HG03139 (cell line): Measurements from ENCODE around the gene SND1.
A peak's percentile ranks its signal among the peaks of the same experiment; 100 is the strongest.

Source experiments
- ATAC-seq: cut with Tn5 transposase; IDR thresholded peaks from one replicate; pipeline ENCODE4 v1.9.1; 2021; ENCODE audit not compliant: unreplicated experiment

The SND1 gene

DNA sequence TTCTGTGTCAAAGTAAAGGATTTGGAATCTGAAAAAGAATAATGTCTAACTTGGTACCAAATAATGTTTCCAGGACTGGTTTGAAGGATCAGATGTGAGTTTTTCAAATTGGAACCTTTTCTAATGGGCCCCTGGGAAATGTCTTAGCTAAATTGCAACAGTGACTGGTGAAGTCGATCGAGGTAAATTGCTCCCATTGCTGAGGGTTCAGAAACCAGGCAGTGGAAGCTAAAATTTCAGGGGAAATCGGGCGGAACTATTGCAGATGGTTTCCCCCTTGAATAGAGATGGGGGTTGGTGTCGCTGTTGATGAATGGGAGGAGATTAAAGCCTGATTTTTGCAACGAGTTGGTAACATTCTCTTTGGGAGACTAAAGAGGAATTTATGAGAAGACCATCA lies 112.7 kb downstream of the SND1 start:
- ATAC-seq = no peak

DNA sequence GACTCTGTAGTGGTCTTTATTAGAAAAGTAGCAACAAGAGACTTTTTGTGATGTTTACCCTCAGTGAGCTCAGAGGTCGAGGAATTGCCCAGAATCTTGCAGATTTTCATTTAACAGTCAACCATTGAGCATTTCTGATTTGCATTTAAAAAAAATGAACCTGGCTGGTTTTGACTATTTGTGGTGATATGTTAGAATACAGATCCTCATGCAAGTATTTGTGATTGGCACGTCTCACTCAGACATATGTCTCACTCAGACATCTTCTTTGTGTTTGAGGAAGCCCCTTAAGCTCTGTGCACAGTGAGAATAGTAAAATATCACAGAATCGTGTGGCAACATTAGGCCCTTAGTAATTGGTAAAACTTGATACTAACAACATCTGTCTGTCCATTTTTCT lies 113.2 kb downstream of the SND1 start:
- ATAC-seq = no peak

DNA sequence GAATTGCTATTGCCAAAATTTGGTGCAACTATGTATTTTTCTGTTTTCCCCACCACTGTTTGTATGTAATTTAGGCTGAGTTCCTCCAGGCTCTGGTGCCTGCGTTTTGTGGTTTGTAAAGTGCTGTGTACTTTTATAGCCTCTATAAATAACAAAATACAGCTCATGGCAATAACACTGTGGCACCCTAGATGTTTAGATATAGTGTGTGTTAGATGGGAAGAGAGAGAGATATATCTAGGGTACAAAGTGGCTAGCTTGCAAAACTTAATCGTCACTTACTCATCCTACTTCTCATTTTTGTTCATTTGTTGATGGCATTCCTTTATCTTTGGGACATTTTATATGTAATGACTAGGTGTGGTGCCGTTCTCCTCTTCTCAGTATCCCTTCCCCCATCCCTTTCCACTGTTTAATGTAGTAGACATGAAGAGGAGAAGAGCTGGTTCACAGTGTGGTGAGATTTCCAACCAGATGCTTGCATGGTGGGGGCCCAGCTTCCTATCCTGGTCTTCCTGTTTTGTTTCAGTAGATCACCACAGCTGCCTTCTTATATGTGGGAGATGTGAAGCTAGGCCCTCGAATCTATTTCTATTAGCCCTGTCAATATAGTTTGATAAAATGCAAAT lies 115.0 kb downstream of the SND1 start:
- no peak for ATAC-seq

GRCh38 chr7:127768241-127768640 lies 116.2 kb downstream of the SND1 start:
- no peak for ATAC-seq

DNA sequence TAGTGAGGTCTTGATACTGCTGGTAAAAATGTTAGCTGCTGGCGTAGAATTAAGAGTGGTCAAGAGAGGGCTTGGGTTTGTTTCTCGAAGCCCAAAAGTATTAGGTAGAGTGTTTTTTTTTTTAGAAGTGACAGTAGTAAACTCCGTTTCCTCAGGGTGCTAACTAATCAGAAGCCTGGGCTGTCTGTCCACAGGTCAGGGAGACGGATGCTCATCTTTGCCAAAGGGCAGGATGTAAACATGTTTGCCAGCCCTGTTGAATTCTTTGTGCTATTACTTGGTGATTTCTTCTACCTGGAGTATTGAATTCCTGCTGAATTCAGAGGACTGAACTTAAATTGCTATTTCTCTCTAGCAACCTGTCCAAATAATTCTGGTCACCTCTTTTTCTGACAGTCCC lies 117.1 kb downstream of the SND1 start:
- no peak for ATAC-seq

GRCh38 chr7:127769696-127770400 lies 117.9 kb downstream of the SND1 start:
- no peak for ATAC-seq

GRCh38 chr7:127770885-127771284 lies 118.9 kb downstream of the SND1 start:
- ATAC-seq = no peak

DNA sequence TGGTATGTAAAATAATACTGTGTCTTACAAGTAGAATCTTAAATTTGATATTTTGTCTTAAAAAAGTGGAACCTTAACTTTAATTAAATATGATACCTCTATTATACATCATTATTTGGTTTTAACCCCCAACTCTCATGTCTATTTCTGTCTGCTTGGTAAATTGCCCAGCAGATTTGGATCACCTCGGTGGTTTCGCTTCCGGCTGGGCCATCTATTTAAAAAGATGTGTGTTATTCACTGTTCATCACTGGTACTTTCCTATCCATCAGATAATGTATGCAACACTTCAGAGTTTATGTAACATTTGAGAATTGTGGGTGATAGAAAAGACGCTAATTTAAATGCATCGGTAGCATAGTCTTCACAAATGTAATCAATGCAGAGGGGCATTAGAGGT lies 119.7 kb downstream of the SND1 start:
- ATAC-seq = no peak

- no peak for ATAC-seq
Observed at GRCh38 chr7:127776776-127777386, 124.9 kb downstream of the SND1 start.

DNA sequence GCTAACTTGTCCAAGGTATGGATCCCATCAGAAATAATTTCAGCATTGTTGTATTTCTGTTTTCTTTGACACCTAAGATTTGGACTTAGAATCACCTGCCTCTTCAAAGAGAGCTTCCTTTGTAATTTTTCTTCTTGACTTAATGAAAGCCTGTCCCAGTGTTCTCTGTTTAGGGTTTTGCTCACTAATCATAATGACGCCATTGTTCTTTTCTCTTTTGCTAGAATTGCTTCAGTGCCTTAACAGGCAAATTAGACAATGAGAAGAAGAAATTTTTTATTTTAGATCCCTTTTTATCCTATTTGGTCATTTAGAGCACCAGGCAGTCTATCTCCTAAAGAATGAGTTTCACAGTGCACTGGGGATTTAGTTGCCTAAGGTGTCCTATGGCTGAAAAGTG lies 128.5 kb downstream of the SND1 start:
- ATAC-seq = no peak

DNA sequence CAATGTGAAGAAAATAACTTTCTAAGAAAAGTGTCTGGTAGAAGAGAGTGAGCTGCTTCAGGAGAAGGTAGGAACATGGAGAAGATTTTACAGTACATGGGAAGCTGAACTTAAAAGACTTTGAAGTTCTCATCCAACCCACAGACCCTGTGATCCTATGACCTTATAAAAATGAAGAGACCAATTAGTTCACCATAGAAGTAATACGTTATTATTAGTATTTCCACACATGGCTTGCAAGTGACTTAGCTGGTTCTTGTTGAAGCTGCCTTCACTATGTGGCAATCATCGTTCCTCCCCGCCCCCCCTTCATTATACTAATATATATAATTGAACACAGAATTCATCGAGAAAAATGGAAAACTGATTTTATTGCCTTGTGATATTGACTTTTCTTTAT lies 129.1 kb downstream of the SND1 start:
- ATAC-seq = no peak

DNA sequence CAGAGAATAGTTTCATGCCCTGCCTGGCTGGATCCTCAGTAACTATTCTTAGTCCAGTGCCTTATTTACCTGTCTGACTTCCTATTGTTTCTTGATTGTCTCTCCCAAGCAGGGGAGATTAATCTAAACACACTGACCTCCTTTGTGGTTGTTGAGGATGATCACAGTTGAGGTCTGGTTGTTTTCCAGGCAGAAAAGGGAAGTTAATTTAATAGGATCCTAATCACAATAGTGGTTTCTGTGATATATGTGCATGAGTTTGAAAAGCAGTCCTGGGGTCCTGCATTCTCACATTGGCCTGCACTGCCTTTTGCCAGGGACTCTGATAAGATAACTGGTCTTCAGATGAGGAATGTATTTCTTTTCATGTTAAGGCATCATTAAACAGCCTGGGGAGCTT lies 130.1 kb downstream of the SND1 start:
- ATAC-seq = no peak

GRCh38 chr7:127782654-127783559 lies 130.9 kb downstream of the SND1 start:
- peak; percentile 79 for ATAC-seq

GRCh38 chr7:127786184-127786583 lies 134.2 kb downstream of the SND1 start:
- no peak for ATAC-seq

- ATAC-seq = no peak
Observed at GRCh38 chr7:127789031-127789430, 137.0 kb downstream of the SND1 start.

DNA sequence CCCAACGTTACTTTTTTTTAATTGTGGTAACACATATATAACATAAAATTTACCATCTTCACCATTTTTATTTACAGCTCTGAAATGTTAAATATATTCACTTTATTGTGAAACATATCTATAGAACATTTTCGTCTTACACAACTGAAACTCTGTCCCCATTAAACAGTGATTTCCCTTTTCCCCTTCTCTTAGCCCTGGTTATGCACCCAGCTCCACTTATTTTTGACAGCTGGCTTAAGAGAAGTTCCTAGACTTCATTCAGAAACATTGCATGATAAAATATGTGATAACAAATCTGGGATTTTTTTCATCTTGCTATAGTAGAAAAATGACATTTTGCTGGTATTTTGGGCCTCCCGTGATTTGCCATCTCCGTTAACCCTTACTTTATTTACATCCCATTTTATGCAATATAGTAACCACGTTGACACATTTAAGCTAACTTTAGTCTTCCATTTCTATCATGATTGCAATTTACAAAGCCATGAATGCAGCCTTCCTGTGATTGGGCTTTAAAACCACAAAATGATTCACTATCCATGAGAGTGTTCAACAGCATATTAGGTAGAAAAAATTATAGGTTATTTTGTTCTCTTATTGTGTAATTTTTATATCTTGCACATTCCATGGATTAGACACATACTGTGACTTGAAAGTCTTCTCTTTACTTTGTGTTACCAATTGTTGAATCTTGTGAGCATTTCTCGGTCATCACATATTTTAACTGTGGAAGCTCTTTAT lies 139.6 kb downstream of the SND1 start:
- no peak for ATAC-seq

DNA sequence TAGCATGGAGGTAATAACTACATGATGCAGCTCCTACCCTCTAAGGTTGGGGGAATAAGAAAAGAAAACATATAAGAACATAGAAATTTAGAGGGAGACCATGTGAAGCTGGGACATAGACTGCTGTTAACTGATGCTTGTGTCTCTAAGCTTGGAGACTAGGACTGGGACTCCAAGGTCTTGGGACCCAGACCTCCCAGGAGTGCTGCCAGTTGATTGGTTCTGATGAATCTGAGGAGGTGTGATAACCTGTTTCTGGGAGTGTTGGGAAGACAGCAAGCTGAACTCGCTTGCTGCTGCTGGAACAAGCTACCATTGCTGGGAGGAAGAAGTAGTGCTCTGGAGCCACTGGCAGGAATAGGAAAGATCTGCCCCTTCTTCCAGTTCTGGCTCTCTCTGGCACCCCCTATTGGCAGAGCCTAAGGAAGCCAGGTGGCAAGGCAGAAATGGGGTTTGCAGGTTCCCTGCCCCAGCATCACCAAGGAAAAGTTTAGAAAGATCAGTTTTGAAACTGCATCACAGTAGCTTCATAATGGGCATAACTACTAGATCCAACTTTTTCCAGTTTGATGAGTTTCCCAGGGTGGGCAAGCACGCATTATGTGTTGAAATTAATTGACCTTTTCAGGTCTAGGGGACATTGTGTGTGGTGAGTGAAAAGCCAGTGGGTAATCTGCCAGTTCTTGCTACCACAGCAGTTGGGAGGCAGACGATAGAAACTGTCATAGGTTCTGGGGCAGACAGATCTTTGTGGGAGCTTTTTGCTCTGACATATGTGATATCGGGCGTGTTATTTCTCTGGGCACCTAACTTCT lies 140.7 kb downstream of the SND1 start:
- ATAC-seq = no peak

GRCh38 chr7:127793582-127793981 lies 141.6 kb downstream of the SND1 start:
- ATAC-seq = no peak

DNA sequence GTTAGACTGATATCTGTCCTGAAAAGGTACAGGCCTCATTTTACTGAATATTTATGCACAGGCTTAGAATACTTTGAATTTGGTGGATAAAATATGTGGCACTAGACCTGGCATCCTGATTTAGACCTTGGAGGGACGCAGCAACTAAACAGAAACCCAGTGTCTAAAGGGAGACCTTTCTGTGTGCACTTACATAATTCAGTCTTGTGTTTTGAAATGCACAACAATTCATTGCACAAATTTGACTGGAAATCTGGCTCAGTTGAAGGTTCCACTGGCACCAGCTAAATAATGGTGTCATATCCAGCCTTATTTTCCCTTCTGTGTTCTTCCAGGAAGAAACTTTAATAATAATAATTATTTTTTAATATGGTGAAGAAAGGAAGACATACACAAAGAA lies 142.1 kb downstream of the SND1 start:
- ATAC-seq = no peak

DNA sequence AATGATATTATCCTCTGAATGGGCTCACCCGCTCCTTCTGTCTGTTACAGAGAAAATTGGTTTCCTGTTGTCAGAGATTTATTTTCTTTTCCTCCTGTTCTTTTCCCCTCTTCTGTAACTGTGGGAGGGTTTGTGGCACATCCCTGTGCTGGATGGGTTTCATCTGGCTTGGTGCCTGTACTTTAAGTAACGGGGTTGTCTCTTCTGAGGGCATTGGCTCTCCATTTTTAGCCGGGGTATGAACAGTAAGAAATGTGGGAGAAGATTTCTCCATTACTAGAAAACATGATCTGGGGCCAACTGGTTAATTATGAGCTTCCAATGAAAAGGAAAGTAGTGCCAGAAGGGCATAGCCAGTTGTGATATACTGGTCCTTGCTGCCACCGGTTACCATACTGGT lies 142.6 kb downstream of the SND1 start:
- no peak for ATAC-seq
